HG03060 (cell line): ENCODE data around the gene CD83.
"Not testable (repeated sequence)": the region's sequence is repeated elsewhere in the genome, so short reads cannot be mapped to it uniquely, and the experiment has no call there.

Experiments used
- ATAC-seq: cut with Tn5 transposase; IDR thresholded peaks from one replicate; pipeline ENCODE4 v1.9.1; 2021; ENCODE audit warnings: low read depth, moderate number of reproducible peaks; ENCODE audit not compliant: unreplicated experiment

Gene CD83

DNA sequence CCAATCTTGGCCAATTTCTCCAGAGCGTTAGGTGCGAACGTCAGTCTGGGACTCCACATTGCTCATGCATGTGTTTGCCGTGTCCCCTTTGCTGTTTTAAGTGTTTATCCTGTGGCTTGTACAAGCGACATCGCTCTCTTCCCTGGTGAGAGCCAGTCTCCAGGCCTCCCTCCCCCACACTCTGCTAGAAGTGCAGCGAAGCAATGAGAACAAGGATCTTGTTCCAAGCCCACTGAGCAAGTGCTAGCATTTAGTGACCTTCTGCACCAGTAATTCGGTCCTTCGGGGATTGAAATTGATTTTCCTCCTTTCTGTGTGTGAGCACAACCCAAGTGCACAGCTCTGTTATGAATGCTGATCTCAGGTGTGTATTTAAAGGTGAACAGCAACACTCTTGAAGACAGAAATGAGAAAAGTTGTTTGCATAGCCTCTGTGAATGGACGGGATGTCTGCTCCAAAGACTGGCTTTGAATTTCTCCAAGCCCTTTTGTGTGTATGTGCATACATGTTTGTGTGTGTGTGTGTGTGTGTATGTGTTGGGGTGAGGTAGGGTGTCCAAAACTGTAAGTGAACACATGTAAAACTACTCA lies 29.0 kb downstream of the CD83 start:
- no peak for ATAC-seq

DNA sequence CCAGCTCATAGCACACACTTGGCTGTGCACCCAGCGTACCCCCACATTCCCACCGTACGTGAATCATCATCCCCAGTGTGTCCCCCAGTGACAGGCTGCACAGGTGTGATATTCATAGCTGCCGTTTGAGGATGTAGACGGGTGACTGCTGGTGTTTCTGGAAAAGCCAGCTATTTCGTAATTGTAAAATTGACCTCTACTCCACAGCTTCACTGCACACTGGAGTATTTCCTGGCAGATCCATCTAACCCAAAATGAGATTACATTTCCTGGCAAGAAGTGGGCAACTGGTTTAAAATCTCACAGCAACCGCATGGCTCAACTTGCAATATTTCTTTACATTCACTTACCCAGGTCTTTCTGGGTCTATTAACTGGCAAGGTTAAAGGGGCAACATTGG lies 30.3 kb downstream of the CD83 start:
- no peak for ATAC-seq

DNA sequence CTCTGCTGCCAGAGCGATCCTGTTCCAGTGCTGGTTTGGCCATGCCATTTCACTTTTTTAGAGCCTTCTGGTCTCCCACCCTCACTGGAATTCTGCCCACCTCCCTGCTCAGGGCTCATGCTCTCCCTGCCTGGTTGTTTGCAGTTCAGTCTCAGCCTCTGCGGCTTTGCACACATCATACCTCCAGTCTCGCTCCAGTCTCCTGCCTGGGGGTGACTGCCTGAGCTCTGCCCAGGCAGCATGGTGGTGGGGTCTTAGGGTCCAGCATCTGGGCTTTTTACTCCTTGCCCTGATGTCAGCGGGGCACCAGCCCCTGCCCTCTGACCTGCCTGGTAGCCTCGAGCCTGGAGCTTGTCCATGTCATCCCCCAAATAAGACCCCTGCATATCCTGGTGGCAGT lies 30.9 kb downstream of the CD83 start:
- ATAC-seq = no peak

DNA sequence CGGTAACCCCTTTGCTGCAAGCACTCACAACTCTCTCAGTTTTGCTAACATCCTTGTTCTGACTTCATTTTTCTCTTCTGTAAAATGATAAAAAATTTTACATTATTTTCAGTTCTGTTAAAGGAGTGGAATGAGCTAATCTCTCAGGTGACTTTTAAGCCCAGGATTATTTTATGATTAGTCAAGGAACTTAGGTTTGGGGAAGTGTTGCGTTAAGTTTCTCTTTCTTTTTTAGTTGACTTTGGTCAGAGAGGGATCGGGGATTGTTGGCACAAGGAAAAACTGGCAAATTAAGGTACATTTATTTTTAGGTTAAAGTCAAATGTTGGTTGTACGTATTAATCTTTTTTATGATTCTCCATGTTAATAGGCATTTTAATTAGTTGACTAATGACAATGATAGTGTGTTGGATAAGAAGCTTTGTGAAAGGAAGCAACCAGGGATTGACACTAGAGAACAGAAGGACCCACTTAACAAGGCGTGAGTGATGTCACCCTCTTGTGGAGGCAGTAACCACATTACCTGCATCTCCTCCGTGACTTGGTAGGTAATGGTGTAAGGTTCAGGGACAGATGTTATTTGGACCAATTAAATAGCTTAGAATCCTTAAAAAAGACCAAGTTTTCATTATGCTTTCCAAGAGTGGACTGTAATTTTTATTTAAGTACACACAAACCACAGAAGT lies 31.6 kb downstream of the CD83 start:
- ATAC-seq = no peak

DNA sequence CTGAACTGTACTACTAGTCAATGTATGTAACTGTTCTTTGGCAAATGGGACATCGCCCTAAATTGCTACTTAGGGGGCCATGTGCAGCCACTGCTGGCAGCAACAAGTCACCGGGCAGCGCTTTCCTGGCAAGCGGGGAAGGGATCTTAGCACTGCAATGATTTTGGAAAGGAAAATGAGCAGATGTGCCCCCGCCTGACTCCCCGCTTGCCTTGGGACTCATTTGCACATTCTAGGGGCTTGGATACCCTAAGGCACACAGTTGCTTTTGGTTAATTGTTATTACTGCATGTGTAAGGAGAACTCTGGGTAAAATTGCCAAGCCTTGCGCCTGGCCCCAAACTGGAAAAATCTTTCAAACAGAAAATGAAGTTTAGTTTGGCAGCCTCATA lies 32.2 kb downstream of the CD83 start:
- ATAC-seq = no peak

DNA sequence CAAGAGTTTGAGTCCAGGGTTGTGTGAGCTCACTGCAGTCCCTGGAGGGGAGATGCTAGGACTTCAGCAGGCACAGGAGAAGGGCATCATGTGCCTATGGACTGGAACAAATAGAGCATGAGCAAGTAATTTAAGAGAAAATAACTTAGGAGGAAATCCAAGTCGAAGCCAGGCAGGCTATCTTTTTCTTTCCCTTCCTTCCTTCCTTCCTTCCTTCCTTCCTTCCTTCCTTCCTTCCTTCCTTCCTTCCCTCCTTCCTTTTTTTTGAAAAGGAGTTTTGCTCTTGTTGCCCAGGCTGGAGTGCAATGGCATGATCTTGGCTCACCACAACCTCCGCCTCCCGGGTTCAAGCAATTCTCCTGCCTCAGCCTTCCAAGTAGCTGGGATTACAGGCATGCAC lies 33.7 kb downstream of the CD83 start:
- ATAC-seq = not testable (repeated sequence)

DNA sequence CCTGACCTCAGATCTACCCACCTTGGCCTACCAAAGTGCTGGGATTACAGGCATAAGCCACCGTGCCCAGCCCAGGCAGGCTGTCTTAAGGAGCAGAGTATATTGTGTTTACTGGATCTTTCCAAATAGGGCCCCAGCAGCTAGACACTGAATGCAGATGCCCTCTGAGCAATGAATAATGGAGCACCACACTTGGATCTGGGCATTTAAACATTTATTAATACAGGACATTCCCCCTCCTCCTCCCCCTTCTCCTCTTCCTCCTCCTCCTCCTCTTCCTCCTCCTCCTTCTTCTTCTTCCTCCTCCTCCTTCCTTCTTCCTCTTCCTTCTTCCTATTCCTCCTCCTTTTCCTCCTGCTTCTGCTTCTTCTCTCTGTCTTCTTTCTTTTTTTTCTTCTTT lies 34.2 kb downstream of the CD83 start:
- ATAC-seq = no peak

DNA sequence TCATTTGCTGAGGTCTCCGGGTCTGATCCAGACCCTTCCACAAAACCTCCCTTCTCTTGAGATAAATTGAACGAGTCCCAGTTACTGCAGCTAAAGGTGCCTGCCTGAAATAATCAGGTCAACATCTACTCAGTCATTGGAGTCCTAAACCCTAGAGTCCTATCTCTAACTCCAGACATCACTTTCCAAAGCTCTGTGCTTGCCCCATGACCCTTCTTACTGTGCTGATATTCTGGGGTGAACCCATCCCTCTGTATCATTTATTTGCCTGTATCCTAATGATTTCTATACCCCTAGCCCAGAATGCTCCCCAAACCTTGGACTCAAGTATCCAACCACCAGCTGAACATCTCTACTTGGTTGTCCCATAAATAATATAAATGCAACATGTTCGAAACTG lies 35.7 kb downstream of the CD83 start:
- ATAC-seq = no peak

DNA sequence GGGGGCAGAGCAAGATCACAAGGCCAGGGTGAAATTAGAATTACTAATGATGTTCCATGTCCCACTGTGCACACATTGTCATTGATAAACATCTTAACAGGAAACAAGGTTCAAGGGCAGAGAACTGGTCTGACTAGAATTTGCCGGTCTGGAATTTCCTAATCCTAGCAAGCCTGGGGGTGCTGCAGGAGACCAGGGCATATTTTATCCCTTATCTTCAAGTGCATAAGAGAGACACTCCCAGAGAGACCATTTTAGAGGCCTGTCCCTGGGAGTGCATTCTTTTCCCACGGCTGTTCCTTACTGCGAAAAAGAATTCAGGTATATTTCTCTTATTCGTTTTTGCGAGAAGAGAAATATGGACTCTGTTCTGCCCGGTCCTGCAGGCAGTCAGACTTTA lies 41.5 kb downstream of the CD83 start:
- ATAC-seq = no peak

DNA sequence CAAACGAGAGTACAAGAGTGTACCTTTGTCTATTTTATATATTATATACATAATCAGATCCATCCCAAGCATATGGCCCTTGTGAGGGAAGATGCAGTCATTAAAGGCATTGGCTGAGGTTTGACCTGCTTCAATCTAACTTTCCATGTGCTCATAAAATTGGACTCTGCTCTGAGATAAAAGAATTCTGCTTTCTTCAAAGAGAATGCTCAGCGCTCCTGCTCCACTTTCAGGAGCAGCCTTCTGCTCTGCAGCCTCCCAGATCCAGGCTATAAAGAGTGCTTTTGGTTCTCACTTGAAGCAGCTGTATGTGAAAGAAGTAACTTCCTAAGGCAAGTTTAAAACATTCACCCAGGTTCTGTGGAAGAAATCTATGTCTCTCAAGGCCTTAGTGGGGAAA lies 45.3 kb downstream of the CD83 start:
- ATAC-seq = no peak

DNA sequence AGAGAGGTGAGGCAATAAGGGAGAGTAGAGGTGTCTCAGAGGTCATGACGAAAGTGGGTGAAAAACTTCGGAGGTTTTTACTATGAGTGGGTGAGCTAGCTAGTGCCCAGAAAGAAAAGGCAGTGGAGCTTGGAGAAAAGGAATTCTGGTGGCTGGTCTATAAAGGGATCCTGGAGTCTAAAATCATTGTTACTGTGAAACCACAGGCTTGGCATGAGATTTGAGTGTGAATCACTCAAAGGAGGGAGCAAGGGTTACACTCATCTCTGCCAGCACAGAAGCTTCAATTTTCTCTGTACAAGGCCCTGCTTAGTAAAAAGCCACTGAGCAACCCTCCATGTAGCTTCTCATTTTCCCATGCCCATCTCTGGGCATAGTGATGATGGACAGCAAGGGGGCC lies 47.5 kb downstream of the CD83 start:
- no peak for ATAC-seq

DNA sequence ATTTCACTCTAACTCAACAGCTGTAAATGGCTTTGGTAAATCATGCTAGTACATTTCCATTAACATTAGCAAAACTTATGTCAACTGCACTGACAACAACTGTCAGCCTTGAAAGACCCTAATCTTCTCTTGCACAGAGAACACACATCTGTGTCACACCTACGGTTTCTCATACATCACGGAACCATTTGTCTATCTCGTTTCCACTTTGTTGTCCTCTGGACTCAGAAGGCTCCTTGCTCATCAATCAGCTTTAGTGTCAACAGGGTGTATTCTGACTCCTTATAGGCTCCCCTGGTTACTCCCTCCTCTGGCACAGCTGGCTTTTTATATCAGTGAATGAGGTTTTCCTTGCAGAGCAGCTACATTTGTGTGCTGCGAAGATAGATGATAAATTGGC lies 49.3 kb downstream of the CD83 start:
- no peak for ATAC-seq

DNA sequence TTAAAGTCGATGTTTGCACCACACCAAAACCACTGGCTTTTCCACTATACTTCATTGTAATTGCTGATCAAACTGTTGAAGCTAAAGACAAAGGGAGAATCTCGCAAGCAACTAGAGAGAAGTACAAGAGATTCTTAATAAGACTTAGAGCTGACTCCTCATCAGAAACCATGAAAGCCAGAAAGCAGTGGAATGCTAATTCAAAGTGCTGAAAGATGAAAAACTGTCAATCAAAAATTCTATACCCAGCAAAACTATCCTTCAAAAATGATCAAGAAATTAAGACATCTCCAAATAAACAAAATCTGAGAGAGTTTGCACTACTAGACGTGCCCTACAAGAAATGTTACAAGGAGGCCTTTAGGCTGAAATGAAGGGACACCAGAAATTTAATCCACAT lies 52.6 kb downstream of the CD83 start:
- ATAC-seq = no peak

DNA sequence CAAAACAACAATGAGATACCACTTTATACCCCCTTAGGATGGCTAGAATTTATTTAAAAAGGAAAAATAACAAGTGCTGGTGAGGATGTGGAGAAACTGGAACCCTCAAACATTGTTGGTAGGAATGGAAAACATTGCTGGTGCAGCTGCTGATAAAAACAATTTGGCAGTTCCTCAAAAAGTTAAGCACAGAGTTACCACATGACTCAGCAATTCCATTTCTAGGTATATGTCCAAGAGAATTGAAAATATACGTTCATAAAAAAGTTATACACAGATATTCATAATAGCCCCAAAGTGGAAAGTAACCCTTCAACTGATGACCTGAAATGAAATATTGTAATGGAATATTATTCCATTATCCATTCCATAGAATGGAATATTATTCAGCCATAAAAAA lies 55.0 kb downstream of the CD83 start:
- ATAC-seq = no peak

DNA sequence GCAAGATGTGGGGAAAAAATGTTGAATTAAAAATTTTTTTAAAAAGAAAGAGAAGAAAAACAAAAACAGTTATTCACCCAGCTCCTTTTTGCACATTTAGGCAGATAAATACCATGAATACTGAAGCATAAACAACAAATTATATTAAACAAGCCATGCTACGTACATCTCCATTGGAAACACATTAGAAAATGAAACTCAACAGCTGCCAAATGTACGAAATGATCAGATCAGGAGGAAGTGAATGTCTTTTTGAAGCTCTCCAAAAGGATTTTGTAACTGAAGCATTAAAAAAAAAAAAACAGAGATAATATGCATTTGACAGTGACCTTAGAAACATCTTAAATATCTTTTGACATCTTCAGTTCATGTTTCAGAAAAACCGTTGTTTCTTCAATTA lies 56.7 kb downstream of the CD83 start:
- no peak for ATAC-seq

DNA sequence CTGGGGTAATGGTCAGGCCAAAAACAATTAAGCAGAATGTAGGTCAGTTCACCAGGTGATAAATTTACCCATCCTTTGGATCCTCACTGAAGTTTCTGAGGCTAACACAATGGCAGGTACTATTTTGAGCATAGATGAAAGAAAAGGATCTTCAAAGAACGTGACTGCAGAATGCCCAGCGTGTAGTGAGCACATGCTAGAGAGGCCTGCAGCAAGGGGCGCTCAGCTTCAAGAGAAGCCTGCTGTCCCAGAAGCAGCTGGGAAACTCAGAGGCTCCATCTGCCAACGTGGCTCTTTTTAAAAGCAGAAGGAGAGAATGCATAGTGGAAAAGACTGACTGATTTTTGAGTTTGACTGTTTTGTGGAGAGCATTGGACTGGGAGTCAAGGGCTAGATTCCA lies 57.4 kb downstream of the CD83 start:
- ATAC-seq = no peak

DNA sequence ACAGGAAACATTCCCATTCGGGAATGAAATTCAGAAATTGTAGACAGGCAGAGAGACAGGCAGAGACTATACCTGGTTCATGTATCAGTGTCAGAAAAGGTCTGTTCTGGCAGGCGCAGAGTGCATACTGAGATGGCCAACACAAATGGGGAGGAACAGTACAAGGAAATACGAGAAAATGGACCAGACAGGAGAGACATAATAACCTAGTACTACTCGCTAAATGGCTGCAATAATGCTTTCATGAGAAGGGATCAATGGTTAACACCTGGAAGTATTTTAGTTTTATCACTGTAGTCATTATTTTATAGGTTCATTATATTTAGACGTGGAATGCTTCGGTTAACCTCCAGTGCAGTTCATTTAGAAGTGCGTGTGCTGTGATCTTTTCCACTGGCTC lies 58.9 kb downstream of the CD83 start:
- no peak for ATAC-seq

DNA sequence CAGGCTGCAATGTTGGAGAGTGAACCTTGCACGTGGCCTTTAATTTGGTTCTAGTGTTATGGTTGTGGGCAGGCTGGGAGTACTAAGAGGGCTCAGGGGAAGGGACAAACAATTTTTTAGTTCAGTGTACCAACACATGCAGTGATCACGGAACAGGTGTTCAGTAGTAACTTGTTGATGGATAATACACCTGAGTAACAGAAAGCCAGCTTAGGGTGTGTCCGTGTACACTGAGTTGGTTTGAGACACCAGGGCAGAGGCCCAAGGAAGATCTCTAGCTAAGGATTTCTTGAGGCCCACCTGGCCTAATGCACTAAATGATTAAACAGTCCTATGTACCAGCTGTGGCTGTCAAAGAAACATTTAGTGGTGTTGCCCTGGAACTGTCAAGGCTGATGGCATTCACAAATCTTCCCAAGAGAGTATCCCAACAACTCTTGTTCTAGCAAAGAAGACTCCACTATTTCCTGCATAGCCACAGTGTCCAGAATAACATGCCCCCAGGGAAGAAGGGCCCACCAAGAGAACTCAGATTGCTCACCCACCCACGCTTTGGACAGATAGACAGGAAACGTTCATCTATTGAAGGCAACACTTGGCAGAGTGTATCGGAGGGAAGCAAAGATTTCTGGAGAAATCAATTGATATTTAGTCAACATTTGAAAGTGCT lies 60.0 kb downstream of the CD83 start:
- no peak for ATAC-seq

DNA sequence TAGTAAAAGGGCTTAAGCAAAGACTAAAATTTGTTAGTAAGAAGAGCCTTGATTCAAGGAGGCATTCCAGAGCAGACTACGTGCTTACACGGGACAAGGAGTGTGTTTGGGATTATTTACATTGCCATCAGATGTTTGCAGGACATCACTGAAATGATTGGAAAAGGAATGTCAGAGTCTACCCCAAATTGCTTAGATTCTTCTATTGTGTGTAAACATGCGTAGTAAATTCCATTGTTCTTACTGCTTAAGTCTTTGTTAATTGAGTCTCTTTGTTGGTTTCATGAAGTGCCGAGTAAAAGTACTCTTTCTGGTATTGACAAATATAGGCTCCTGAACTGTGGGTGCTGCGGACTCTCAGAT lies 60.5 kb downstream of the CD83 start:
- no peak for ATAC-seq

DNA sequence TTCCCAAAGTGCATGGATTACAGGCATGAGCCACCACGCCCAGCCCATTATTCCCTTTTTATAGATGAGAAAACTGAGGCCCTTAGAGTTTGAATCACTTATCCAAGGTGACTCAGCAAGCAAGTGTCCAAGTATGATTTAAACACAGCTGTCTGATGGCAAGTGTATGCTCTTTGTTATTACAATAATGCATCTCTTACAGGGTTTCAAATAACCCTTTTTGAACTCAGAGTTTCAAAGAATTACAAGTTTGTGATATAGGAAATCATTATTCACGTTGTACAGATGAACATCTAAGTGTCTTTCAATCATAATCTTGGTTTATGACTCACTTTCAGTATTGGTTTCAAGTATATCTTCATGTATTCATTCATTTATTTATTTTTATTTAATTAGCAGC lies 63.0 kb downstream of the CD83 start:
- ATAC-seq = no peak

DNA sequence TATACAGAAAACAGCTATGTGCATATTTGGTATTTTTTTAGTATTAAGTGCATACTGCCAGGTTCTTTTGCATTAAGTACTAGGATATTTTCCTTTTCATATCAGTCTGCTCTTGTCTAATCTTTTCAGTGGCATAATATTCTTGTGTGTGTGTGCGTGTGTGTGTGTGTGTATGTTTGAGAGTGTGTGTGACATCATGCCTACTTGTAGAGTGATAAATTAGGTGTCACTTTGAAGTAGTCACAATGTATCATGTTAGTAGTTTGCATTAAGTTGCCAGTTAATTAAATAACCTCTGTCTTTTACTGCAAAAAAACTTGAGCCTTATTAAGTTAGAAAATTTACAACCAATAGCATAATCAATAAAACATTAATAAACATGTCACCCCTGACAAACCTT lies 65.3 kb downstream of the CD83 start:
- ATAC-seq = no peak
